HepG2 (cell line): ENCODE data around the gene RAD50. TPM values are rescaled to one million over a fixed set of nuclear protein-coding genes. Genes with fewer than 3 reads are reported as not detected.

Source experiments
- CENPT ChIP-seq: sonication (generic); formaldehyde crosslinking; IDR thresholded peaks from 2 replicates; pipeline ENCODE4 v1.8.0; 2022; ENCODE audit warnings: low read depth, mild to moderate bottlenecking, moderate library complexity, missing genetic modification reagents
- ELF1 ChIP-seq: sonication (generic); formaldehyde crosslinking; IDR thresholded peaks from 2 replicates; pipeline ENCODE4 v1.4.0; 2020; ENCODE audit warnings: missing genetic modification reagents
- GLMP ChIP-seq: sonication (generic); formaldehyde crosslinking; IDR thresholded peaks from 2 replicates; pipeline ENCODE4 v1.9.0; 2021; ENCODE audit warnings: missing genetic modification reagents, mild to moderate bottlenecking, borderline replicate concordance
- HMG20A ChIP-seq: IDR thresholded peaks from 2 replicates; pipeline ENCODE4 v1.6.1; 2016; ENCODE audit warnings: borderline replicate concordance
- HNF4A ChIP-seq: sonication (generic); formaldehyde crosslinking; IDR thresholded peaks from 2 replicates; pipeline ENCODE4 v1.4.0; 2020; ENCODE audit warnings: missing genetic modification reagents
- NFE2 ChIP-seq: sonication (generic); formaldehyde crosslinking; IDR thresholded peaks from 2 replicates; pipeline ENCODE4 v1.4.0; 2020; ENCODE audit warnings: missing genetic modification reagents
- NR2F6 ChIP-seq, 2 experiments: IDR thresholded peaks; 2 replicates each; pipeline ENCODE4 v1.6.1; 2016; ENCODE audit warnings: antibody characterized with exemption in 1 of 2, mild to moderate bottlenecking in 1 of 2
- PPARG ChIP-seq: conservative IDR thresholded peaks from 2 replicates; pipeline ENCODE4 v1.6.1; 2016; ENCODE audit warnings: missing biosample characterization, missing genetic modification reagents
- RAD51 ChIP-seq: fragments of 450-650 bp; IDR thresholded peaks from 2 replicates; pipeline ENCODE4 v1.6.1; 2016; ENCODE audit warnings: borderline replicate concordance
- SOX6 ChIP-seq, 2 experiments: fragments of 450-650 bp in 1 of 2; sonication (generic) in 1 of 2; formaldehyde crosslinking in 1 of 2; IDR thresholded peaks; 2 replicates each; pipeline versions ENCODE4 v1.4.0 to v1.6.1; 2017 to 2020; ENCODE audit warnings: antibody characterized with exemption in 1 of 2, mild to moderate bottlenecking in 1 of 2, missing genetic modification reagents in 1 of 2
- SP5 ChIP-seq: IDR thresholded peaks from 2 replicates; pipeline ENCODE4 v1.6.1; 2016; ENCODE audit warnings: low read depth, borderline replicate concordance
- ZNF281 ChIP-seq: sonication (generic); formaldehyde crosslinking; IDR thresholded peaks from 2 replicates; pipeline ENCODE4 v1.4.0; 2020; ENCODE audit warnings: missing genetic modification reagents, borderline replicate concordance
- ZNF605 ChIP-seq: sonication (generic); formaldehyde crosslinking; IDR thresholded peaks from 2 replicates; pipeline ENCODE4 v1.8.0; 2022; ENCODE audit warnings: mild to moderate bottlenecking, missing genetic modification reagents
- polyA plus RNA-seq, 8 experiments: library from polyadenylated mRNA; depleted of rRNA in 3 of 8; stranded (reverse) in 7 of 8; unstranded in 1 of 8; fragments of >200 nt; fragmentation: Illumina TruSeq in 4 of 8; extraction: Trizol in 4 of 8; gene quantifications; 2 replicates each; pipeline versions ENCODE4 v1.2.1 to v1.2.3, GENCODE V29; 2011 to 2016; ENCODE audit warnings: low read depth in 4 of 8, missing spikeins in 1 of 8, mixed read lengths in 1 of 8; ENCODE audit not compliant: insufficient read depth in 1 of 8
- total RNA-seq, 5 experiments: library from RNA; depleted of rRNA; stranded (reverse); fragments of >200 nt; fragmentation: Illumina TruSeq; extraction: Trizol; gene quantifications; 2 replicates each; pipeline ENCODE4 v1.2.3, GENCODE V29; 2016; ENCODE audit warnings: low read depth in 1 of 5
- TF ChIP-seq, protein P1 (sequence below): sonication (generic); formaldehyde crosslinking; IDR thresholded peaks from 2 replicates; pipeline ENCODE4 v1.4.0; 2020; ENCODE audit warnings: missing genetic modification reagents, borderline replicate concordance
- TF ChIP-seq, protein P2 (sequence below): IDR thresholded peaks from 2 replicates; pipeline ENCODE4 v1.6.1; 2016
- TF ChIP-seq, protein P3 (sequence below): IDR thresholded peaks from 2 replicates; pipeline ENCODE4 v1.6.1; 2016

Gene RAD50
- total and polyA plus RNA-seq, 2 of the 13 experiments (the other 11 are each of a cell fraction or from before 2014, with no cell fraction given), result 19.2 to 23.4 TPM

- TF ChIP-seq HNF4A (CRISPR knock-in tag), result peak; percentile 16; the same call in 1 of the 2 replicates
- 0 out of 2 replicates have a peak, but pooled peaks have one; percentile 31 for TF ChIP-seq HMG20A (CRISPR knock-in tag)
- no peak for TF ChIP-seq CENPT (CRISPR knock-in tag)
- 0 out of 2 replicates have a peak, but pooled peaks have one; percentile 24 for TF ChIP-seq ZNF281 (CRISPR knock-in tag)
- no peak for TF ChIP-seq NFE2 (CRISPR knock-in tag)
- no peak for TF ChIP-seq SOX6 (IDR thresholded peaks at IDR 0.05)
- TF ChIP-seq SOX6 (CRISPR knock-in tag; IDR thresholded peaks at IDR 0.05), result peak; percentile 44; the same call in 1 of the 2 replicates
- no peak for TF ChIP-seq RAD51
- TF ChIP-seq NR2F6 (IDR thresholded peaks at IDR 0.05), result no peak
- peak; percentile 28; the same call in 1 of the 2 replicates for TF ChIP-seq NR2F6 (CRISPR knock-in tag; IDR thresholded peaks at IDR 0.05)
- TF ChIP-seq, protein P1, sequence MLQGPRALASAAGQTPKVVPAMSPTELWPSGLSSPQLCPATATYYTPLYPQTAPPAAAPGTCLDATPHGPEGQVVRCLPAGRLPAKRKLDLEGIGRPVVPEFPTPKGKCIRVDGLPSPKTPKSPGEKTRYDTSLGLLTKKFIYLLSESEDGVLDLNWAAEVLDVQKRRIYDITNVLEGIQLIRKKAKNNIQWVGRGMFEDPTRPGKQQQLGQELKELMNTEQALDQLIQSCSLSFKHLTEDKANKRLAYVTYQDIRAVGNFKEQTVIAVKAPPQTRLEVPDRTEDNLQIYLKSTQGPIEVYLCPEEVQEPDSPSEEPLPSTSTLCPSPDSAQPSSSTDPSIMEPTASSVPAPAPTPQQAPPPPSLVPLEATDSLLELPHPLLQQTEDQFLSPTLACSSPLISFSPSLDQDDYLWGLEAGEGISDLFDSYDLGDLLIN (CRISPR knock-in tag), result no peak
- TF ChIP-seq, protein P2, sequence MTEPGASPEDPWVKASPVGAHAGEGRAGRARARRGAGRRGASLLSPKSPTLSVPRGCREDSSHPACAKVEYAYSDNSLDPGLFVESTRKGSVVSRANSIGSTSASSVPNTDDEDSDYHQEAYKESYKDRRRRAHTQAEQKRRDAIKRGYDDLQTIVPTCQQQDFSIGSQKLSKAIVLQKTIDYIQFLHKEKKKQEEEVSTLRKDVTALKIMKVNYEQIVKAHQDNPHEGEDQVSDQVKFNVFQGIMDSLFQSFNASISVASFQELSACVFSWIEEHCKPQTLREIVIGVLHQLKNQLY (CRISPR knock-in tag), result peak; percentile 51; the same call in 1 of the 2 replicates
- peak; percentile 11; the same call in 1 of the 2 replicates for TF ChIP-seq ELF1 (CRISPR knock-in tag)
- no peak for TF ChIP-seq PPARG (CRISPR knock-in tag)
- no peak for TF ChIP-seq GLMP
- TF ChIP-seq SP5 (CRISPR knock-in tag), result no peak
- TF ChIP-seq, protein P3, sequence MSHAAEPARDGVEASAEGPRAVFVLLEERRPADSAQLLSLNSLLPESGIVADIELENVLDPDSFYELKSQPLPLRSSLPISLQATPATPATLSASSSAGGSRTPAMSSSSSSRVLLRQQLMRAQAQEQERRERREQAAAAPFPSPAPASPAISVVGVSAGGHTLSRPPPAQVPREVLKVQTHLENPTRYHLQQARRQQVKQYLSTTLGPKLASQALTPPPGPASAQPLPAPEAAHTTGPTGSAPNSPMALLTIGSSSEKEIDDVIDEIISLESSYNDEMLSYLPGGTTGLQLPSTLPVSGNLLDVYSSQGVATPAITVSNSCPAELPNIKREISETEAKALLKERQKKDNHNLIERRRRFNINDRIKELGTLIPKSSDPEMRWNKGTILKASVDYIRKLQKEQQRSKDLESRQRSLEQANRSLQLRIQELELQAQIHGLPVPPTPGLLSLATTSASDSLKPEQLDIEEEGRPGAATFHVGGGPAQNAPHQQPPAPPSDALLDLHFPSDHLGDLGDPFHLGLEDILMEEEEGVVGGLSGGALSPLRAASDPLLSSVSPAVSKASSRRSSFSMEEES, result 0 out of 2 replicates have a peak, but pooled peaks have one; percentile 43
- TF ChIP-seq ZNF605 (CRISPR knock-in tag), result no peak
These were observed 101.9 kb downstream of the RAD50 start (continued) for GRCh38 chr5:132658381-132659302.
